ENCODE measurements around the gene MCOLN2.

- TF ChIP-seq CTCF (IDR thresholded peaks at IDR 0.05; ENCODE audit: insufficient read depth, low read length) (no peak), POLR2AphosphoS5 (IDR thresholded peaks at IDR 0.05; ENCODE audit: low read depth) (no peak)
Observed at GRCh38 chr1:84956655-84957054, 40.3 kb downstream of the MCOLN2 start.
